ENCODE results near the gene E4F1. TPM values are rescaled to one million over a fixed set of nuclear protein-coding genes. Genes with fewer than 3 reads are reported as not detected.

The E4F1 gene
- total RNA-seq, 1 experiment from 2014 or later, result 34.4 TPM

DNA sequence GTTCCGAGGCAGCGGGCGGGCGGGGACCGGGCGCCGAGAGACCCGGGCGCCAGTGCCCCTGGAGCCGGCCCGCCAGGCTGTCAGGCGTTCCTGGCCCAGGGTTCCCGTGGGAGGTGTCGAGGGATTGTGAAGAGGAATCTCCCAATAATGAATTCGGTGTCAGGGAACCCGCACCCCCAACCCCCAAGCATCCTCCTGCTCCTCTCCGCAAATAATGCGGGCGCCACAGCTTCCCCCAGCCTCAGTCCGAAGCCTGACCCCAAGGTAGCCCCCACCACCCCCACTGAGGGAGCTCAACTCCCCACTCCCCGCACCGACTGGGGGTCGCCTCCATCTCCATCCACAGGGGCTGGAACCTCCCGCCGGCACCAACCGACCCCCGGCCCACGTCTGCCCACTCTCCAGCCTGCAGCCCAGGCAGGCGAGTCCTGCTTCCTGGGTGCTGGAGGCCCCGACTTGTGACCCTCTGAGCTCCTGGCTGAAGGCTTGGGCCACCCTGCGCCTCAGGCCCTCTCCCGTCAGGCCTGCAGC, 26.3 kb upstream of the E4F1 start (continued):
- TF ChIP-seq, protein P1, sequence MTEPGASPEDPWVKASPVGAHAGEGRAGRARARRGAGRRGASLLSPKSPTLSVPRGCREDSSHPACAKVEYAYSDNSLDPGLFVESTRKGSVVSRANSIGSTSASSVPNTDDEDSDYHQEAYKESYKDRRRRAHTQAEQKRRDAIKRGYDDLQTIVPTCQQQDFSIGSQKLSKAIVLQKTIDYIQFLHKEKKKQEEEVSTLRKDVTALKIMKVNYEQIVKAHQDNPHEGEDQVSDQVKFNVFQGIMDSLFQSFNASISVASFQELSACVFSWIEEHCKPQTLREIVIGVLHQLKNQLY (CRISPR knock-in tag; IDR thresholded peaks at IDR 0.05), result no peak
- no peak for TF ChIP-seq ELF4 (CRISPR knock-in tag; IDR thresholded peaks at IDR 0.05; ENCODE audit: low read depth)
- TF ChIP-seq, protein P2, sequence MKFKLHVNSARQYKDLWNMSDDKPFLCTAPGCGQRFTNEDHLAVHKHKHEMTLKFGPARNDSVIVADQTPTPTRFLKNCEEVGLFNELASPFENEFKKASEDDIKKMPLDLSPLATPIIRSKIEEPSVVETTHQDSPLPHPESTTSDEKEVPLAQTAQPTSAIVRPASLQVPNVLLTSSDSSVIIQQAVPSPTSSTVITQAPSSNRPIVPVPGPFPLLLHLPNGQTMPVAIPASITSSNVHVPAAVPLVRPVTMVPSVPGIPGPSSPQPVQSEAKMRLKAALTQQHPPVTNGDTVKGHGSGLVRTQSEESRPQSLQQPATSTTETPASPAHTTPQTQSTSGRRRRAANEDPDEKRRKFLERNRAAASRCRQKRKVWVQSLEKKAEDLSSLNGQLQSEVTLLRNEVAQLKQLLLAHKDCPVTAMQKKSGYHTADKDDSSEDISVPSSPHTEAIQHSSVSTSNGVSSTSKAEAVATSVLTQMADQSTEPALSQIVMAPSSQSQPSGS (CRISPR knock-in tag; IDR thresholded peaks at IDR 0.05; ENCODE audit: borderline replicate concordance, low read depth), result no peak
- TF ChIP-seq ZNF396 (CRISPR knock-in tag; IDR thresholded peaks at IDR 0.05; ENCODE audit: borderline replicate concordance), result no peak
- TF ChIP-seq, protein P3, sequence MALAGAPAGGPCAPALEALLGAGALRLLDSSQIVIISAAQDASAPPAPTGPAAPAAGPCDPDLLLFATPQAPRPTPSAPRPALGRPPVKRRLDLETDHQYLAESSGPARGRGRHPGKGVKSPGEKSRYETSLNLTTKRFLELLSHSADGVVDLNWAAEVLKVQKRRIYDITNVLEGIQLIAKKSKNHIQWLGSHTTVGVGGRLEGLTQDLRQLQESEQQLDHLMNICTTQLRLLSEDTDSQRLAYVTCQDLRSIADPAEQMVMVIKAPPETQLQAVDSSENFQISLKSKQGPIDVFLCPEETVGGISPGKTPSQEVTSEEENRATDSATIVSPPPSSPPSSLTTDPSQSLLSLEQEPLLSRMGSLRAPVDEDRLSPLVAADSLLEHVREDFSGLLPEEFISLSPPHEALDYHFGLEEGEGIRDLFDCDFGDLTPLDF (CRISPR knock-in tag; IDR thresholded peaks at IDR 0.05), result no peak
- no peak for TF ChIP-seq ZBTB21 (CRISPR knock-in tag; IDR thresholded peaks at IDR 0.05; ENCODE audit: borderline replicate concordance)
- TF ChIP-seq RORB (CRISPR knock-in tag; IDR thresholded peaks at IDR 0.05), result no peak
- TF ChIP-seq, protein P4, sequence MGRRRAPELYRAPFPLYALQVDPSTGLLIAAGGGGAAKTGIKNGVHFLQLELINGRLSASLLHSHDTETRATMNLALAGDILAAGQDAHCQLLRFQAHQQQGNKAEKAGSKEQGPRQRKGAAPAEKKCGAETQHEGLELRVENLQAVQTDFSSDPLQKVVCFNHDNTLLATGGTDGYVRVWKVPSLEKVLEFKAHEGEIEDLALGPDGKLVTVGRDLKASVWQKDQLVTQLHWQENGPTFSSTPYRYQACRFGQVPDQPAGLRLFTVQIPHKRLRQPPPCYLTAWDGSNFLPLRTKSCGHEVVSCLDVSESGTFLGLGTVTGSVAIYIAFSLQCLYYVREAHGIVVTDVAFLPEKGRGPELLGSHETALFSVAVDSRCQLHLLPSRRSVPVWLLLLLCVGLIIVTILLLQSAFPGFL (CRISPR knock-in tag; IDR thresholded peaks at IDR 0.05; ENCODE audit: borderline replicate concordance), result no peak
- TF ChIP-seq SP1 (CRISPR knock-in tag; conservative IDR thresholded peaks at IDR 0.05), result no peak; the same call in 1 of the 2 replicates
- TF ChIP-seq SMAD3 (CRISPR knock-in tag; IDR thresholded peaks at IDR 0.05; ENCODE audit: borderline replicate concordance), result no peak
- no peak for TF ChIP-seq EMX1 (CRISPR knock-in tag; IDR thresholded peaks at IDR 0.05)
- TF ChIP-seq, protein P5, sequence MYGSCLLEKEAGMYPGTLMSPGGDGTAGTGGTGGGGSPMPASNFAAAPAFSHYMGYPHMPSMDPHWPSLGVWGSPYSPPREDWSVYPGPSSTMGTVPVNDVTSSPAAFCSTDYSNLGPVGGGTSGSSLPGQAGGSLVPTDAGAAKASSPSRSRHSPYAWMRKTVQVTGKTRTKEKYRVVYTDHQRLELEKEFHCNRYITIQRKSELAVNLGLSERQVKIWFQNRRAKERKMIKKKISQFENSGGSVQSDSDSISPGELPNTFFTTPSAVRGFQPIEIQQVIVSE (CRISPR knock-in tag; IDR thresholded peaks at IDR 0.05; ENCODE audit: borderline replicate concordance), result no peak
- no peak for TF ChIP-seq JAZF1 (CRISPR knock-in tag; IDR thresholded peaks at IDR 0.05)
- no peak for TF ChIP-seq ATF1 (CRISPR knock-in tag; IDR thresholded peaks at IDR 0.05)
- TF ChIP-seq ZNF416 (CRISPR knock-in tag; IDR thresholded peaks at IDR 0.05), result no peak
- TF ChIP-seq CREM (CRISPR knock-in tag; IDR thresholded peaks at IDR 0.05), result no peak
- TF ChIP-seq KAT7 (CRISPR knock-in tag; IDR thresholded peaks at IDR 0.05; ENCODE audit: borderline replicate concordance), result no peak

DNA sequence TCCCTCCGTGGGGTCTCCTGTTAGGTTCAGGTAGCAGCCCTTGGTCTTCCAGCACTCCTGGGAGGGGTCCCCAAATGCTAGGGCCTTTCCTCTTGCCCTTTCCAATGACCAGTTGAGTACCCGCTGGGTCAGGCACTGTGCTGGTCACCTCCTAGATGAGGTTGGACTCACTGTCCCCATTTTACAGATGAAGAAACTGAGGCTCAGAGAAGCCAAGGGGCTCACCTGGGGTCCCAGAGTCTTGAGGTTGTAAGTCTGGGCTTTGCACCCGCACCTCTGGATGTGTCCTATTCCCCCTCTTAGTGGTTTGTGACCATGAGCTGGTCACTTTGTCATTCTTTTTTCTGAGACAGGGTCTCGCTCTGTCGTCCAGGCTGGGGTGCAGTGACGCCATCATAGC, 25.6 kb upstream of the E4F1 start:
- H3K4me3 Mint-ChIP-seq, result peak overlapping the region; percentile 59
- H3K9me3 Mint-ChIP-seq, result no peaks in the 10 kb centered on the region
- H3K4me1 Mint-ChIP-seq, result peaks cover 4% of the 10 kb centered on the region; the same call in 1 of the 2 replicates
- DNase-seq (ENCODE audit: low spot score) (no peak), ATAC-seq (no peak)
- H3K36me3 Mint-ChIP-seq, result no peaks in the 10 kb centered on the region
- H3K27ac Mint-ChIP-seq, result no peak overlapping the region
- TF ChIP-seq GTF2I (CRISPR knock-in tag; conservative IDR thresholded peaks at IDR 0.05), result 0 out of 2 replicates have a peak, but pooled peaks have one; percentile 24
- TF ChIP-seq ZNF263 (CRISPR knock-in tag; IDR thresholded peaks at IDR 0.05; ENCODE audit: low read depth), result no peak
- TF ChIP-seq JUN (CRISPR knock-in tag; IDR thresholded peaks at IDR 0.05), result no peak
- TF ChIP-seq ZNF317 (CRISPR knock-in tag; IDR thresholded peaks at IDR 0.05; ENCODE audit: borderline replicate concordance, low read depth), result no peak
- TF ChIP-seq, protein P6, sequence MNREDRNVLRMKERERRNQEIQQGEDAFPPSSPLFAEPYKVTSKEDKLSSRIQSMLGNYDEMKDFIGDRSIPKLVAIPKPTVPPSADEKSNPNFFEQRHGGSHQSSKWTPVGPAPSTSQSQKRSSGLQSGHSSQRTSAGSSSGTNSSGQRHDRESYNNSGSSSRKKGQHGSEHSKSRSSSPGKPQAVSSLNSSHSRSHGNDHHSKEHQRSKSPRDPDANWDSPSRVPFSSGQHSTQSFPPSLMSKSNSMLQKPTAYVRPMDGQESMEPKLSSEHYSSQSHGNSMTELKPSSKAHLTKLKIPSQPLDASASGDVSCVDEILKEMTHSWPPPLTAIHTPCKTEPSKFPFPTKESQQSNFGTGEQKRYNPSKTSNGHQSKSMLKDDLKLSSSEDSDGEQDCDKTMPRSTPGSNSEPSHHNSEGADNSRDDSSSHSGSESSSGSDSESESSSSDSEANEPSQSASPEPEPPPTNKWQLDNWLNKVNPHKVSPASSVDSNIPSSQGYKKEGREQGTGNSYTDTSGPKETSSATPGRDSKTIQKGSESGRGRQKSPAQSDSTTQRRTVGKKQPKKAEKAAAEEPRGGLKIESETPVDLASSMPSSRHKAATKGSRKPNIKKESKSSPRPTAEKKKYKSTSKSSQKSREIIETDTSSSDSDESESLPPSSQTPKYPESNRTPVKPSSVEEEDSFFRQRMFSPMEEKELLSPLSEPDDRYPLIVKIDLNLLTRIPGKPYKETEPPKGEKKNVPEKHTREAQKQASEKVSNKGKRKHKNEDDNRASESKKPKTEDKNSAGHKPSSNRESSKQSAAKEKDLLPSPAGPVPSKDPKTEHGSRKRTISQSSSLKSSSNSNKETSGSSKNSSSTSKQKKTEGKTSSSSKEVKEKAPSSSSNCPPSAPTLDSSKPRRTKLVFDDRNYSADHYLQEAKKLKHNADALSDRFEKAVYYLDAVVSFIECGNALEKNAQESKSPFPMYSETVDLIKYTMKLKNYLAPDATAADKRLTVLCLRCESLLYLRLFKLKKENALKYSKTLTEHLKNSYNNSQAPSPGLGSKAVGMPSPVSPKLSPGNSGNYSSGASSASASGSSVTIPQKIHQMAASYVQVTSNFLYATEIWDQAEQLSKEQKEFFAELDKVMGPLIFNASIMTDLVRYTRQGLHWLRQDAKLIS (CRISPR knock-in tag; IDR thresholded peaks at IDR 0.05; ENCODE audit: borderline replicate concordance), result no peak
- CTCF ChIA-PET, result interaction anchor here (1.1 kb wide), 1 partner anchor 57 kb away, joined by 4 read pairs; no protein-coding TSS in a partner anchor
- POLR2A ChIA-PET, result interaction anchor here (1.0 kb wide), 1 partner anchor 13 kb away, joined by 3 read pairs; the partner anchor contains the start of gene BRICD5
- H3K27me3 Mint-ChIP-seq (ENCODE audit: low read depth), result peaks cover 51% of the 10 kb centered on the region
